Motor neuron (in vitro differentiated cells): ENCODE data around the gene GRXCR1. TPM values are rescaled to one million over a fixed set of nuclear protein-coding genes. Genes with fewer than 3 reads are reported as not detected.

Experiments used
- ATAC-seq, 8 experiments: fragments of 200-7000 bp; cut with Tn5 transposase; replicated peaks in 6 of 8; 2 replicates each; pipeline ENCODE4 v1.8.0; 2021; ENCODE audit warnings: mild to moderate bottlenecking in 8 of 8, moderate library complexity in 8 of 8
- H3K27ac ChIP-seq, 2 donors: fragments of 250-450 bp; sonication (Bioruptor Pico); 2 replicates each; pipeline ENCODE4 v1.9.0; 2021; ENCODE audit warnings: antibody characterized with exemption in 2 of 2, mild to moderate bottlenecking in 2 of 2, moderate library complexity in 1 of 2
- H3K4me1 ChIP-seq, 2 donors: fragments of 250-450 bp; sonication (Bioruptor Pico); replicated peaks in 1 of 2; 2 replicates each; pipeline ENCODE4 v1.6.1; 2021; ENCODE audit warnings: antibody characterized with exemption in 2 of 2, mild to moderate bottlenecking in 2 of 2, moderate library complexity in 1 of 2
- H3K4me3 ChIP-seq, 5 donors: fragments of 250-450 bp; sonication (Bioruptor Pico); 2 replicates each; pipeline ENCODE4 v1.9.0; 2021; ENCODE audit warnings: antibody characterized with exemption in 5 of 5, mild to moderate bottlenecking in 5 of 5, moderate library complexity in 4 of 5
- WGBS, 10 experiments: fragments of 450-650 bp; shearing (Covaris generic); methylation state at CpG; one replicate each; pipeline ENCODE4 v1.0.0; 2022; 5-methylcytosine and 5-hydroxymethylcytosine counted together
- in situ Hi-C, 9 experiments: fragments of 400-800 bp; cut with MboI; loops; one replicate each; pipeline ENCODE4 v1.15.0; 2021; ENCODE audit warnings: low sequenced_read_pairs in 9 of 9, low pct_unique_long_range_greater_than_20kb in 2 of 9; ENCODE audit not compliant: unreplicated experiment in 9 of 9
- total RNA-seq, 8 experiments: library from RNA; unstranded; fragments of 300-600 nt; gene quantifications; 2 replicates each; pipeline versions ENCODE4 v1.2.3 to v1.2.4, GENCODE V29; 2022

The GRXCR1 gene
- total RNA-seq = not detected

GRCh38 chr4:42892413-42892812, at the start of gene GRXCR1:
Gene GRXCR1, plus strand, starts transcription at chr4:42892713. Its CDS starts 554 bp downstream, at chr4:42893267.
- Histone ChIP-seq H3K27ac (no peak within 1 kb of the TSS), H3K4me1 (no peaks in the 10 kb centered on the region), H3K4me3 (no peak within 1 kb of the TSS)
- ATAC-seq = no peak
- 0 to 87% (median 72%) methylated on average over 1 to 2 of the region's 2 CpGs; no CpG with 5 or more reads in 1 of the 10 experiments for WGBS, 10 experiments
- in situ Hi-C loops = no loop called here

GRCh38 chr4:42843694-42844093, 48.8 kb upstream of the GRXCR1 start:
- WGBS, 10 experiments = 0 to 100% (median 75%) methylated on average over 1 to 2 of the region's 2 CpGs
- in situ Hi-C loops = no loop called here
- no peak overlapping the region for H3K4me3 ChIP-seq
- ATAC-seq = no peak
- H3K27ac ChIP-seq = no peak overlapping the region
- no peaks in the 10 kb centered on the region for H3K4me1 ChIP-seq

GRCh38 chr4:42844422-42845070, 48.0 kb upstream of the GRXCR1 start:
- Histone ChIP-seq H3K4me1 (no peaks in the 10 kb centered on the region), H3K4me3 (no peak overlapping the region), H3K27ac (no peak overlapping the region)
- in situ Hi-C loops = no loop called here
- no peak for ATAC-seq
- WGBS, 10 experiments = 0 to 93% (median 80%) methylated on average over 1 to 3 of the region's 3 CpGs

- H3K27ac ChIP-seq = no peak overlapping the region
- no peak for ATAC-seq
- in situ Hi-C loops = no loop called here
- WGBS, 10 experiments = 0 to 83% (median 33%) methylated on average over 1 of the region's 1 CpG; no CpG with 5 or more reads in 2 of the 10 experiments
- H3K4me3 ChIP-seq = no peak overlapping the region
- H3K4me1 ChIP-seq = no peaks in the 10 kb centered on the region
Measured at GRCh38 chr4:42845586-42845985, 46.9 kb upstream of the GRXCR1 start.

- H3K4me1 ChIP-seq = no peaks in the 10 kb centered on the region
- no peak overlapping the region for H3K4me3 ChIP-seq
- ATAC-seq = no peak
- in situ Hi-C loops = loop anchor here in 5 of 9 experiments (25.0 kb wide), 1 partner anchor 293 kb away; no protein-coding TSS in a partner anchor
- H3K27ac ChIP-seq = no peak overlapping the region
Measured at GRCh38 chr4:42855779-42856178, 36.7 kb upstream of the GRXCR1 start.

GRCh38 chr4:42865572-42866189, 26.8 kb upstream of the GRXCR1 start:
- WGBS, 10 experiments = 0 to 65% (median 27%) methylated on average over 1 to 3 of the region's 3 CpGs; no CpG with 5 or more reads in 4 of the 10 experiments
- in situ Hi-C loops = loop anchor here in 6 of 9 experiments (10.0 to 25.0 kb wide), 2 partner anchors 301 to 303 kb away; no protein-coding TSS in a partner anchor

GRCh38 chr4:42871261-42871660, 21.3 kb upstream of the GRXCR1 start:
- in situ Hi-C loops = loop anchor here in 5 of 9 experiments (25.0 kb wide), 1 partner anchor 309 kb away; no protein-coding TSS in a partner anchor
- Histone ChIP-seq H3K4me3 (no peak overlapping the region), H3K27ac (no peak overlapping the region), H3K4me1 (peaks cover 10 to 22% of the 10 kb centered on the region in 2 donors)
- no peak for ATAC-seq
- WGBS, 10 experiments = 5 to 100% (median 87%) methylated on average over 1 to 5 of the region's 5 CpGs

More at GRCh38 chr4:42865572-42866189, 26.8 kb upstream of the GRXCR1 start:
- ATAC-seq = peak in 3 of 8 experiments; percentile 74 to 75 (median 75)
- H3K27ac ChIP-seq = no peak overlapping the region
- no peak overlapping the region for H3K4me3 ChIP-seq
- H3K4me1 ChIP-seq = peaks cover 0 to 4% of the 10 kb centered on the region in 2 donors

GRCh38 chr4:42871671-42872290, 20.7 kb upstream of the GRXCR1 start:
- 0 to 67% (median 21%) methylated on average over 1 to 2 of the region's 2 CpGs for WGBS, 10 experiments
- H3K4me1 ChIP-seq = peaks cover 10 to 22% of the 10 kb centered on the region in 2 donors
- in situ Hi-C loops = loop anchor here in 5 of 9 experiments (25.0 kb wide), 1 partner anchor 309 kb away; no protein-coding TSS in a partner anchor
- H3K4me3 ChIP-seq = no peak overlapping the region
- no peak overlapping the region for H3K27ac ChIP-seq
- ATAC-seq = peak in 5 of 8 experiments; percentile 55 to 98 (median 84)

- in situ Hi-C loops = no loop called here
Measured at GRCh38 chr4:42878863-42879262, 13.7 kb upstream of the GRXCR1 start.

GRCh38 chr4:42881253-42881652, 11.3 kb upstream of the GRXCR1 start:
- Histone ChIP-seq H3K4me1 (no peaks in the 10 kb centered on the region), H3K4me3 (no peak overlapping the region), H3K27ac (no peak overlapping the region)
- WGBS, 10 experiments = 0 to 65% (median 44%) methylated on average over 1 to 2 of the region's 2 CpGs
- in situ Hi-C loops = no loop called here
- ATAC-seq = peak in 2 of 8 experiments; percentile 54 to 64

More at GRCh38 chr4:42878863-42879262, 13.7 kb upstream of the GRXCR1 start:
- Histone ChIP-seq H3K4me3 (no peak overlapping the region), H3K4me1 (no peaks in the 10 kb centered on the region), H3K27ac (no peak overlapping the region)
- no peak for ATAC-seq
- 0 to 100% (median 60%) methylated on average over 1 to 3 of the region's 3 CpGs for WGBS, 10 experiments

- no peaks in the 10 kb centered on the region for H3K4me1 ChIP-seq
- peak in 3 of 8 experiments; percentile 40 to 58 (median 43) for ATAC-seq
Measured at GRCh38 chr4:42891644-42892043, 869 bp upstream of the GRXCR1 start.

GRCh38 chr4:42895452-42895851, 2.9 kb downstream of the GRXCR1 start:
- ATAC-seq = no peak
- H3K27ac ChIP-seq = no peak overlapping the region
- H3K4me3 ChIP-seq = no peak overlapping the region
- H3K4me1 ChIP-seq = no peaks in the 10 kb centered on the region
- in situ Hi-C loops = no loop called here

More at GRCh38 chr4:42891644-42892043, 869 bp upstream of the GRXCR1 start:
- in situ Hi-C loops = no loop called here
- whole genome bisulfite sequencing, 10 experiments = 0 to 80% (median 53%) methylated on average over 1 to 2 of the region's 2 CpGs; no CpG with 5 or more reads in 1 of the 10 experiments
- no peak overlapping the region for H3K27ac ChIP-seq
- no peak overlapping the region for H3K4me3 ChIP-seq

- H3K4me3 ChIP-seq = no peak overlapping the region
- WGBS, 10 experiments = 0 to 100% (median 82%) methylated on average over 1 to 5 of the region's 5 CpGs; no CpG with 5 or more reads in 2 of the 10 experiments
- H3K4me1 ChIP-seq = peaks cover 2 to 15% of the 10 kb centered on the region in 2 donors
- in situ Hi-C loops = no loop called here
- H3K27ac ChIP-seq = no peak overlapping the region
- no peak for ATAC-seq
Measured at GRCh38 chr4:42904986-42905385, 12.5 kb downstream of the GRXCR1 start.
